K562 (cell line): ENCODE data around the gene RBMS1. TPM values are rescaled to one million over a fixed set of nuclear protein-coding genes. Genes with fewer than 3 reads are reported as not detected.

ENCODE experiments used
- ATAC-seq: fragments of 200-7000 bp; cut with Tn5 transposase; 3 replicates; pipeline ENCODE4 v1.9.1; 2020; ENCODE audit warnings: moderate library complexity
- BruUV-seq: library from RNA; stranded (reverse); fragments of 400-500 nt; replicated peaks from 2 replicates; lab custom pipeline; 2021; lab: Mats Ljungman, UMichigan
- CTCF ChIA-PET: fragments of 300-600 bp; formaldehyde crosslinking; extraction: SDS; loops from one replicate; lab custom pipeline; 2021; ENCODE audit warnings: low intra/inter-chr PET ratio; lab: Yijun Ruan, JAX
- POLR2A ChIA-PET: fragments of 300-600, 350-650 bp; sonication (Branson Sonifier 250); formaldehyde crosslinking; extraction: SDS; loops from one replicate; lab custom pipeline; 2021; ENCODE audit warnings: antibody characterized with exemption, inconsistent platforms; lab: Yijun Ruan, JAX
- DNase-seq, 4 experiments: peaks; one replicate each; pipeline versions ENCODE4 v3.0.0 to v3.0.0-alpha.2; 2011 to 2018; ENCODE audit warnings: low spot score in 3 of 4, mixed read lengths in 3 of 4; ENCODE audit errors: extremely low read depth in 1 of 4
- FAIRE-seq: peaks from 2 replicates; lab custom pipeline; 2011; peaks lifted over from hg19 to GRCh38; lab: Jason Lieb, UNC
- H2AFZ ChIP-seq: 2 replicates; pipeline ENCODE4 v1.6.0; 2011; ENCODE audit warnings: low read depth, low read length, control low read depth, inconsistent platforms
- H3K27ac ChIP-seq: fragments of 200-600 bp; 3 replicates; pipeline ENCODE4 v1.8.0; 2011; ENCODE audit warnings: low read depth, mild to moderate bottlenecking, control low read depth, inconsistent platforms, low read length, moderate library complexity, mixed read lengths; ENCODE audit errors: extremely low read depth
- H3K27me3 ChIP-seq, 2 experiments: fragments of 300-600 bp in 1 of 2; 2 replicates in 1 of 2; 3 replicates in 1 of 2; pipeline versions ENCODE4 v1.6.0 to v1.8.0; 2011; ENCODE audit warnings: inconsistent platforms in 2 of 2, low read length in 2 of 2, mild to moderate bottlenecking in 1 of 2, mixed read lengths in 1 of 2, moderate library complexity in 1 of 2; ENCODE audit not compliant: control insufficient read depth in 2 of 2, insufficient read depth in 2 of 2
- H3K36me3 ChIP-seq: fragments of 300-600 bp; 3 replicates; pipeline ENCODE4 v1.8.0; 2011; ENCODE audit warnings: mild to moderate bottlenecking, low read length, inconsistent platforms; ENCODE audit not compliant: control insufficient read depth, insufficient read depth
- H3K4me1 ChIP-seq, 2 experiments: fragments of 200-600 bp in 1 of 2; replicated peaks in 1 of 2; 2 replicates in 1 of 2; 3 replicates in 1 of 2; pipeline versions ENCODE4 v1.5.1 to v1.8.0; 2011; ENCODE audit warnings: inconsistent platforms in 2 of 2, low read length in 2 of 2, mild to moderate bottlenecking in 1 of 2, mixed read lengths in 1 of 2, moderate library complexity in 1 of 2; ENCODE audit not compliant: control insufficient read depth in 2 of 2, insufficient read depth in 2 of 2
- H3K4me2 ChIP-seq: 2 replicates; pipeline ENCODE4 v1.6.1; 2011; ENCODE audit warnings: low read length, control low read depth, inconsistent platforms, mixed read lengths; ENCODE audit not compliant: insufficient read depth
- H3K4me3 ChIP-seq: fragments of 200-600 bp; sonication (generic), shearing (Covaris generic); 2 replicates; pipeline ENCODE4 v1.5.1; 2016; ENCODE audit warnings: control low read depth, inconsistent platforms
- H3K79me2 ChIP-seq: fragments of 200-600 bp; 3 replicates; pipeline ENCODE4 v1.8.0; 2011; ENCODE audit warnings: low read length, inconsistent platforms; ENCODE audit not compliant: control insufficient read depth, insufficient read depth
- H3K9ac ChIP-seq, 2 experiments: 2 replicates each; pipeline versions ENCODE4 v1.6.0 to v1.6.1; 2011; ENCODE audit warnings: low read depth in 2 of 2, low read length in 2 of 2, control low read depth in 1 of 2, inconsistent platforms in 1 of 2, mild to moderate bottlenecking in 1 of 2, mixed read lengths in 1 of 2; ENCODE audit not compliant: insufficient read depth in 1 of 2
- H3K9me1 ChIP-seq: one replicate; pipeline ENCODE4 v1.6.0; 2011; ENCODE audit warnings: inconsistent platforms, mild to moderate bottlenecking, low read length, moderate library complexity; ENCODE audit not compliant: control insufficient read depth, insufficient read depth
- H3K9me3 ChIP-seq: replicated peaks from 2 replicates; pipeline ENCODE4 v1.5.1; 2011; ENCODE audit warnings: low read depth, low read length, inconsistent platforms; ENCODE audit not compliant: control insufficient read depth, insufficient read depth
- H4K20me1 ChIP-seq: replicated peaks from 2 replicates; pipeline ENCODE4 v1.6.1; 2011; ENCODE audit warnings: low read length, inconsistent platforms, mixed read lengths; ENCODE audit not compliant: control insufficient read depth, insufficient read depth
- CBX5 ChIP-seq: IDR thresholded peaks from 2 replicates; pipeline ENCODE4 v1.6.1; 2014; ENCODE audit warnings: low read depth, borderline replicate concordance
- GMEB1 ChIP-seq: fragments of 250-450 bp; sonication (Bioruptor Pico); IDR thresholded peaks from 2 replicates; pipeline ENCODE4 v1.4.0; 2020; ENCODE audit warnings: mild to moderate bottlenecking
- ID3 ChIP-seq, 2 experiments: fragments of 250-450 bp in 1 of 2; fragments of 450-650 bp in 1 of 2; sonication (Bioruptor Pico) in 1 of 2; IDR thresholded peaks; 2 replicates each; pipeline versions ENCODE4 v1.6.1 to v1.8.0; 2016 to 2021; ENCODE audit warnings: mild to moderate bottlenecking in 2 of 2, moderate library complexity in 2 of 2, missing compliant biosample characterization in 1 of 2, missing genetic modification characterization in 1 of 2
- MXD1 ChIP-seq: fragments of 250-450 bp; sonication (Bioruptor Pico); IDR thresholded peaks from 2 replicates; pipeline ENCODE4 v1.8.0; 2021; ENCODE audit warnings: borderline replicate concordance, mild to moderate bottlenecking, moderate library complexity; ENCODE audit not compliant: poor library complexity, severe bottlenecking
- NR2F6 ChIP-seq: fragments of 450-650 bp; formaldehyde crosslinking; IDR thresholded peaks from 2 replicates; pipeline ENCODE4 v1.4.0; 2020; ENCODE audit warnings: mild to moderate bottlenecking
- OTX1 ChIP-seq: fragments of 450-650 bp; formaldehyde crosslinking; IDR thresholded peaks from 2 replicates; pipeline ENCODE4 v1.4.0; 2022; ENCODE audit warnings: mild to moderate bottlenecking
- POLR2H ChIP-seq: IDR thresholded peaks from 2 replicates; pipeline ENCODE4 v1.6.1; 2016; ENCODE audit warnings: missing genetic modification characterization, low read depth, mild to moderate bottlenecking, control low read depth, missing compliant biosample characterization, moderate library complexity
- SMAD3 ChIP-seq: fragments of 450-650 bp; formaldehyde crosslinking; conservative IDR thresholded peaks from 2 replicates; pipeline ENCODE4 v1.4.0; 2020; ENCODE audit warnings: mild to moderate bottlenecking
- SMARCC2 ChIP-seq: fragments of 450-650 bp; IDR thresholded peaks from 2 replicates; pipeline ENCODE4 v1.6.1; 2017; ENCODE audit warnings: antibody characterized with exemption, moderate library complexity, mild to moderate bottlenecking, low read depth
- SREBF1 ChIP-seq: fragments of 150-350 bp; IDR thresholded peaks from 2 replicates; pipeline ENCODE4 v1.6.1; 2014; ENCODE audit warnings: antibody characterized with exemption, low read depth, low read length, borderline replicate concordance
- TEAD1 ChIP-seq, 2 experiments: fragments of 450-650 bp in 1 of 2; sonication (generic) in 1 of 2; formaldehyde crosslinking; IDR thresholded peaks; 2 replicates each; pipeline versions ENCODE4 v1.4.0 to v1.8.0; 2020 to 2022; ENCODE audit warnings: mild to moderate bottlenecking in 2 of 2, missing genetic modification reagents in 1 of 2
- ZKSCAN3 ChIP-seq: fragments of 250-450 bp; sonication (Bioruptor Pico); IDR thresholded peaks from 2 replicates; pipeline ENCODE4 v1.4.0; 2020
- ZNF12 ChIP-seq: sonication (generic); formaldehyde crosslinking; IDR thresholded peaks from 2 replicates; pipeline ENCODE4 v1.4.0; 2020; ENCODE audit warnings: mild to moderate bottlenecking, missing genetic modification reagents
- ZNF23 ChIP-seq: fragments of 250-450 bp; sonication (Bioruptor Pico); IDR thresholded peaks from 2 replicates; pipeline ENCODE4 v1.4.0; 2020; ENCODE audit warnings: mild to moderate bottlenecking
- ZNF583 ChIP-seq: fragments of 250-450 bp; sonication (Bioruptor Pico); IDR thresholded peaks from 2 replicates; pipeline ENCODE4 v1.4.0; 2020
- WGBS: fragments of 100-300 bp; shearing (Covaris generic); methylation state at CpG from one replicate; pipeline ENCODE4 v1.1.6; 2016; ENCODE audit warnings: low coverage, mixed read lengths; ENCODE audit not compliant: insufficient coverage; ENCODE audit errors: missing lambda C conversion rate; 5-methylcytosine and 5-hydroxymethylcytosine counted together
- in situ Hi-C: fragments of 300-500 bp; cut with MboI; formaldehyde crosslinking; loops from 4 replicates; pipeline ENCODE4 v1.15.0; 2018; ENCODE audit warnings: inconsistent platforms, mixed read lengths
- intact Hi-C: fragments of 100-400 bp; cut with micrococcal nuclease; formaldehyde crosslinking; loops from 2 replicates; pipeline ENCODE4 v1.14.2; 2022
- polyA plus RNA-seq, 8 experiments: library from polyadenylated mRNA; depleted of rRNA in 4 of 8; stranded (reverse) in 5 of 8; unstranded in 3 of 8; fragments of >200 nt; fragmentation: Nextera tagmentation in 2 of 8; fragmentation: Illumina TruSeq in 1 of 8; extraction: Ambion mirVana in 2 of 8; extraction: Trizol in 1 of 8; gene quantifications; 2 replicates each; pipeline versions ENCODE4 v1.2.1 to v1.2.3, GENCODE V29; 2011 to 2014; ENCODE audit warnings: inconsistent platforms in 1 of 8, missing spikeins in 1 of 8
- total RNA-seq, 7 experiments: library from RNA; depleted of rRNA in 6 of 7; stranded (reverse); fragments of >200 nt in 6 of 7; fragmentation: Illumina TruSeq in 2 of 7; extraction: Trizol in 2 of 7; gene quantifications; 2 replicates each; pipeline versions ENCODE4 v1.2.1 to v1.2.3, GENCODE V29; 2011 to 2021; ENCODE audit warnings: low replicate concordance in 1 of 7

Gene RBMS1
- total and polyA plus RNA-seq, 9 of the 15 experiments (the other 6 are each of a cell fraction or from before 2014, with no cell fraction given): 0.04 to 0.31 (median 0.09) TPM; not detected in 6

- ATAC-seq: no peak
- no peaks in the 10 kb centered on the region for H4K20me1 ChIP-seq
- H3K79me2 ChIP-seq: no peaks in the 10 kb centered on the region
- ChIA-PET CTCF (no interaction called here), POLR2A (no interaction called here)
- no peak overlapping the region for H3K27ac ChIP-seq
- no peak overlapping the region for H2AFZ ChIP-seq
- peaks cover 10 to 15% of the 10 kb centered on the region in 2 experiments; a peak in 3 of 5 replicates for H3K27me3 ChIP-seq
- no peak overlapping the region for H3K4me2 ChIP-seq
- no peaks in the 10 kb centered on the region for H3K9me3 ChIP-seq
- peaks cover 0 to 10% of the 10 kb centered on the region in 2 experiments; a peak in 2 of 5 replicates for H3K4me1 ChIP-seq
- no peaks in the 10 kb centered on the region for H3K9me1 ChIP-seq
- no peak overlapping the region for H3K9ac ChIP-seq
- no peak for FAIRE-seq
- H3K4me3 ChIP-seq: no peak overlapping the region
- TF ChIP-seq TEAD1 (CRISPR knock-in tag; IDR thresholded peaks at IDR 0.05): no peak
- TF ChIP-seq OTX1: no peak
- TF ChIP-seq ZNF12 (CRISPR knock-in tag): no peak
- no peak for TF ChIP-seq CBX5
- TF ChIP-seq, all 486 proteins: peak for 0
- BruUV-seq: no TSS peak
- in situ Hi-C loops (no loop called here), intact Hi-C loops (no loop called here)
- no peak for DNase-seq
- 13% methylated on average over 1 of the region's 1 CpG for WGBS
- H3K36me3 ChIP-seq: no peaks in the 10 kb centered on the region
These were observed 84.1 kb downstream of the RBMS1 start for GRCh38 chr2:160409480-160409879.

- Histone ChIP-seq H3K79me2 (no peaks in the 10 kb centered on the region), H3K4me1 (peaks cover 0 to 10% of the 10 kb centered on the region in 2 experiments; a peak in 2 of 5 replicates), H3K36me3 (no peaks in the 10 kb centered on the region), H3K27me3 (peaks cover 10 to 15% of the 10 kb centered on the region in 2 experiments; a peak in 3 of 5 replicates), H3K27ac (no peak overlapping the region), H3K4me2 (no peak overlapping the region), H4K20me1 (no peaks in the 10 kb centered on the region), H3K9me3 (no peaks in the 10 kb centered on the region), H2AFZ (no peak overlapping the region), H3K9me1 (no peaks in the 10 kb centered on the region), H3K4me3 (no peak overlapping the region), H3K9ac (no peak overlapping the region)
- 0% methylated on average over 2 of the region's 2 CpGs for WGBS
- no TSS peak for BruUV-seq
- ATAC-seq (no peak), FAIRE-seq (no peak), DNase-seq (no peak)
- in situ Hi-C loops (no loop called here), intact Hi-C loops (no loop called here)
- ChIA-PET CTCF (no interaction called here), POLR2A (no interaction called here)
- TF ChIP-seq POLR2H (tag) (no peak), MXD1 (no peak), SMARCC2 (no peak), GMEB1 (CRISPR knock-in tag) (no peak), SMAD3 (CRISPR knock-in tag) (no peak), ZKSCAN3 (CRISPR knock-in tag) (no peak), ZNF583 (CRISPR knock-in tag) (no peak), SREBF1 (no peak), ZNF23 (CRISPR knock-in tag) (no peak), NR2F6 (CRISPR knock-in tag) (no peak), ID3 (CRISPR knock-in tag; IDR thresholded peaks at IDR 0.05) (no peak), ID3 (tag; IDR thresholded peaks at IDR 0.05) (no peak)
These were observed 84.7 kb downstream of the RBMS1 start for GRCh38 chr2:160408959-160409291.
